Measurements from ENCODE around the gene ELP4.

- TF ChIP-seq CTCF (IDR thresholded peaks at IDR 0.05 in 2 of 3, conservative IDR thresholded peaks at IDR 0.05 in 1 of 3; ENCODE audit: borderline replicate concordance in 1 of 3, insufficient read depth in 1 of 3, low read depth in 2 of 3, low read length in 2 of 3) (no peak), SIN3A (IDR thresholded peaks at IDR 0.05; ENCODE audit: low read depth) (no peak), POLR2A (IDR thresholded peaks at IDR 0.05; ENCODE audit: borderline replicate concordance, extremely low read depth, insufficient read depth, insufficient read length) (no peak), YY1 (IDR thresholded peaks at IDR 0.05; ENCODE audit: extremely low read depth, insufficient replicate concordance, low read depth, low read length) (no peak), POLR2AphosphoS5 (IDR thresholded peaks at IDR 0.05; ENCODE audit: low read depth, low read length) (no peak), TCF7L2 (IDR thresholded peaks at IDR 0.05; ENCODE audit: borderline replicate concordance, extremely low read depth, insufficient read depth, insufficient read length) (no peak), EZH2 (IDR thresholded peaks at IDR 0.05) (no peak), MAX (IDR thresholded peaks at IDR 0.05) (no peak), ZBTB33 (IDR thresholded peaks at IDR 0.05; ENCODE audit: extremely low read depth, insufficient replicate concordance, low read length) (no peak), ZNF274 (IDR thresholded peaks at IDR 0.05; ENCODE audit: low read depth, low read length) (no peak)
Observed at GRCh38 chr11:31782257-31782656, 272.7 kb downstream of the ELP4 start.

All from HCT116 (cell line).